Large intestine (tissue), 3 donors: Measurements from ENCODE around the gene CYS1. TPM values are rescaled to one million over a fixed set of nuclear protein-coding genes. Genes with fewer than 3 reads are reported as not detected.
"Not testable (repeated sequence)": the region's sequence is repeated elsewhere in the genome, so short reads cannot be mapped to it uniquely, and the experiment has no call there.

Experiments used
- DNase-seq, 2 donors: peaks; one replicate each; pipeline versions ENCODE4 v3.0.0 to v3.0.0-alpha.2; 2013
- H3K27ac ChIP-seq: one replicate; pipeline ENCODE4 v1.5.1; 2013; ENCODE audit warnings: low read length
- H3K27me3 ChIP-seq: 2 replicates; pipeline ENCODE4 v1.6.1; 2013; ENCODE audit warnings: low read length; ENCODE audit not compliant: control insufficient read depth, insufficient read depth
- H3K36me3 ChIP-seq: 2 replicates; pipeline ENCODE4 v1.6.1; 2013; ENCODE audit warnings: low read length; ENCODE audit not compliant: control insufficient read depth, insufficient read depth
- H3K4me1 ChIP-seq: one replicate; pipeline ENCODE4 v1.6.1; 2013; ENCODE audit warnings: low read length; ENCODE audit not compliant: control insufficient read depth, insufficient read depth
- H3K4me3 ChIP-seq: one replicate; pipeline ENCODE4 v1.5.1; 2013; ENCODE audit warnings: low read length
- H3K9me3 ChIP-seq: one replicate; pipeline ENCODE4 v1.6.1; 2013; ENCODE audit warnings: mild to moderate bottlenecking, low read depth, low read length, moderate library complexity; ENCODE audit not compliant: control insufficient read depth
- WGBS: methylation state at CpG from one replicate; pipeline ENCODE4 v1.1.5; 2013; ENCODE audit warnings: low lambda C conversion rate; ENCODE audit not compliant: insufficient coverage; 5-methylcytosine and 5-hydroxymethylcytosine counted together
- polyA plus RNA-seq: library from polyadenylated mRNA; unstranded; fragments of 120-200 nt; gene quantifications from one replicate; pipeline ENCODE4 v1.2.1, GENCODE V29; 2013

CYS1 gene
- polyA plus RNA-seq, 1 donor: 22.1 TPM

DNA sequence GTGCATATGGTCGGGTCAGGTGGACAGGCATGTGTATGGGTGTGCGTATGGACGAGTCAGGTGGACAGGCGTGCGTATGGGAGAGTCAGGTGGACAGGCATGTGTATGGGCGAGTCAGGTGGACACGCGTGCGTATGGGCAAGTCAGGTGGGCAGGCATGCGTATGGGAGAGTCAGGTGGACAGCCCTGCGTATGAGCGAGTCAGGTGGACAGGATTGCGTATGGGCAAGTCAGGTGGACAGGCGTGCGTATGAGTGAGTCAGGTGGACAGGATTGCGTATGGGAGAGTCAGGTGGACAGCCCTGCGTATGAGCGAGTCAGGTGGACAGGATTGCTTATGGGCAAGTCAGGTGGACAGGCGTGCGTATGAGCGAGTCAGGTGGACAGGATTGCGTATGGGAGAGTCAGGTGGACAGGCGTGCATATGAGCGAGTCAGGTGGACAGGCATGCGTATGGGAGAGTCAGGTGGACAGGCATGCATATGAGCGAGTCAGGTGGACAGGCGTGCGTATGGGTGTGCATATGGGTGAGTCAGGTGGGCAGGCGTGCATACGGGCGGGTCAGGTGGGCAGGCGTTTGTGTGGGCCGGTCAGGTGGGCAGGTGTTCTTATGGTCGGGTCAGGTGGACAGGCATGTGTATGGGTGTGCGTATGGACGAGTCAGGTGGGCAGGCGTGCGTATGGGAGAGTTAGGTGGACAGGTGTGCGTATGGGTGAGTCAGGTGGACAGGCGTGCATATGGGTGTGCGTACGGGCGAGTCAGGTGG is 66.4 kb downstream of the CYS1 start:
- 91% methylated on average over 10 of the region's 43 CpGs for WGBS
- H3K9me3 ChIP-seq: peaks cover 20% of the 10 kb centered on the region
- not testable (repeated sequence) for H3K36me3 ChIP-seq

GRCh38 chr2:10012963-10013461 is 67.2 kb downstream of the CYS1 start:
- Histone ChIP-seq H3K36me3 (no peaks in the 10 kb centered on the region), H3K4me3 (no peak overlapping the region), H3K27me3 (peaks cover 4% of the 10 kb centered on the region), H3K4me1 (no peaks in the 10 kb centered on the region), H3K27ac (no peak overlapping the region), H3K9me3 (peaks cover 20% of the 10 kb centered on the region)
- WGBS: 97% methylated on average over 6 of the region's 29 CpGs
- no peak for DNase-seq

More for the DNA sequence above, 66.4 kb downstream of the CYS1 start:
- H3K4me1 ChIP-seq, H3K4me3 ChIP-seq, H3K27ac ChIP-seq, DNase-seq, H3K27me3 ChIP-seq: not testable (repeated sequence)

GRCh38 chr2:10012366-10012962 is 67.7 kb downstream of the CYS1 start:
- H3K36me3 ChIP-seq, DNase-seq, H3K4me1 ChIP-seq, H3K27me3 ChIP-seq, H3K4me3 ChIP-seq, H3K27ac ChIP-seq: not testable (repeated sequence)
- whole genome bisulfite sequencing: 80% methylated on average over 1 of the region's 37 CpGs
- peaks cover 20% of the 10 kb centered on the region for H3K9me3 ChIP-seq

- peaks cover 20% of the 10 kb centered on the region for H3K9me3 ChIP-seq
- not testable (repeated sequence) for H3K27me3 ChIP-seq, H3K4me3 ChIP-seq, DNase-seq, H3K27ac ChIP-seq, H3K36me3 ChIP-seq, H3K4me1 ChIP-seq
- WGBS: 92% methylated on average over 2 of the region's 61 CpGs
Observed at GRCh38 chr2:10011606-10012325, 68.4 kb downstream of the CYS1 start.

DNA sequence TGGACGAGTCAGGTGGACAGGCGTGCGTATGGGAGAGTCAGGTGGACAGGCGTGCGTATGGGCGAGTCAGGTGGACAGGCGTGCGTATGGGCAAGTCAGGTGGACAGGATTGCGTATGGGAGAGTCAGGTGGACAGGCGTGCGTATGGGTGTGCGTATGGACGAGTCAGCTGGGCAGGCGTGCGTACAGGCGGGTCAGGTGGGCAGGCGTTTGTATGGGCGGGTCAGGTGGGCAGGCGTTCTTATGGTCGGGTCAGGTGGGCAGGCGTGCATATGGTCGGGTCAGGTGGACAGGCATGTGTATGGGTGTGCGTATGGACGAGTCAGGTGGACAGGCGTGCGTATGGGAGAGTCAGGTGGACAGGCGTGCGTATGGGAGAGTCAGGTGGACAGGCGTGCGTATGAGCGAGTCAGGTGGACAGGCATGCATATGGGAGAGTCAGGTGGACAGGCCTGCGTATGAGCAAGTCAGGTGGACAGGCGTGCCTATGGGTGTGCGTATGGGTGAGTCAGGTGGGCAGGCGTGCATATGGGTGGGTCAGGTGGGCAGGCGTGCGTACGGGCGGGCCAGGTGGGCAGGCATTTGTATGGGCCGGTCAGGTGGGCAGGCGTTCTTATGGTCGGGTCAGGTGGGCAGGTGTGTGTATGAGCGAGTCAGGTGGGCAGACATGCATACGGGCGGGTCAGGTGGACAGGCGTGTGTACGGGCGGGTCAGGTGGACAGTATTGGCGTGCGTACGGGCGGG is 69.2 kb downstream of the CYS1 start:
- H3K9me3 ChIP-seq: peaks cover 24% of the 10 kb centered on the region
- WGBS: 98% methylated on average over 8 of the region's 52 CpGs
- DNase-seq, H3K36me3 ChIP-seq, H3K27me3 ChIP-seq, H3K27ac ChIP-seq, H3K4me1 ChIP-seq, H3K4me3 ChIP-seq: not testable (repeated sequence)

DNA sequence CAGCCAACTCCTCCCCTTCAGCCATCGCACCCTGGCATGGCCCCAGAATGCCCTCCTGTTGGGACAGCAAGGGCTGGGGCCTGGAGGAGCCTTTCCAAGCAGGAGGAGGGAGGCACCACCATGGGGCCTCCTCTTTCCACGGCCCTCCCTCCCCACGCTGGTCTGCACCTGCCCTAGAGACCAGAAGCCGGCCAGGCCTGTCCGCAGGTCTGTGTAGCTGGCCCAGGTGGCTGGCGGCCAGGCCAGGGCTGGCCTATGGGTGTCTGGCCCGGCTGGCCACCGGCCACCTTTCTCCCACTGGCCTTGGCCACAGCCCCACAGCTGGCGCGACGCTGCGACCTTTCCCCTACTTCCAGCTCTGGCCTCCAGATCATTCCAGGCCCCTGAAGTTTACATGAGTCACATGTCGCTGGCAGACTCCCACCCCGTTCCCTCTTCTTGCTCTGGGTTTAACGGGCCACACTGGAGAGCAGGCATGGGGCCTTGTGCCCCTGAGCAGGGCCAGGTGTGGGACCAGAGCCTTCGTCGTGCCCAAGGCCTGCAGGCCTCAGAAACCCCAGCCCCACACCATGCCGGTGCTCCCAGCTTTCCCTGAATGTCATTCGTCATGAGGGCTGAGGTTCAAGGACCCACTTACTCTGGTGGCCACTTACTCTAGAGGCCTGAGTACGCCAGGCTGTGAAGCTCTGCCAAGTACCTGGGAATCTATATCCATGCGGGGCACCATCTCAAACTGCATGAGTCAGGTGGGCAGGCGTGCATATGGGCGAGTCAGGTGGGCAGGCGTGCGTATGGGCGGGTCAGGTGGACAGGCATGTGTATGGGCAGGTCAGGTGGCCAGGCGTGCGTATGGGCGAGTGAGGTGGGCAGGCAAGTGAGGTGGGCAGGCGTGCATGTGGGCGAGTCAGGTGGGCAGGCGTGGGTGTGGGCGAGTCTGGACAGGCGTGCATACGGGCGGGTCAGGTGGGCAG is 70.1 kb downstream of the CYS1 start:
- Histone ChIP-seq H3K36me3 (no peaks in the 10 kb centered on the region), H3K4me1 (peaks cover 3% of the 10 kb centered on the region), H3K27me3 (peaks cover 15% of the 10 kb centered on the region), H3K4me3 (no peak overlapping the region), H3K27ac (no peak overlapping the region), H3K9me3 (peaks cover 24% of the 10 kb centered on the region)
- peak in 1 of 2 donors; percentile 48 for DNase-seq
- WGBS: no CpG with 5 or more reads among the region's 36 CpGs

- Histone ChIP-seq H3K27ac (no peak overlapping the region), H3K27me3 (peaks cover 15% of the 10 kb centered on the region), H3K4me3 (no peak overlapping the region), H3K9me3 (peaks cover 19% of the 10 kb centered on the region), H3K4me1 (peaks cover 3% of the 10 kb centered on the region), H3K36me3 (no peaks in the 10 kb centered on the region)
- no peak for DNase-seq
- WGBS: no CpG with 5 or more reads among the region's 19 CpGs
Observed at GRCh38 chr2:10009271-10009810, 70.9 kb downstream of the CYS1 start.

GRCh38 chr2:10008809-10009176 is 71.4 kb downstream of the CYS1 start:
- no CpG with 5 or more reads among the region's 9 CpGs for WGBS
- H3K4me1 ChIP-seq: peaks cover 3% of the 10 kb centered on the region
- no peak overlapping the region for H3K27ac ChIP-seq
- H3K9me3 ChIP-seq: peaks cover 17% of the 10 kb centered on the region
- H3K27me3 ChIP-seq: peaks cover 15% of the 10 kb centered on the region
- no peak overlapping the region for H3K4me3 ChIP-seq
- no peaks in the 10 kb centered on the region for H3K36me3 ChIP-seq
- DNase-seq: no peak
